ENCODE measurements around the gene GPR156.

- TF ChIP-seq CTCF (conservative IDR thresholded peaks at IDR 0.05 in 1 of 2, IDR thresholded peaks at IDR 0.05 in 1 of 2; ENCODE audit: extremely low read depth in 1 of 2, insufficient read depth in 1 of 2, low read depth in 1 of 2, low read length in 2 of 2) (peak in 1 of 2 donors; percentile 29), EZH2 (IDR thresholded peaks at IDR 0.05; ENCODE audit: borderline replicate concordance, low read length) (no peak)
These were observed 103.4 kb downstream of the GPR156 start for GRCh38 chr3:120181632-120182031.

All from mammary epithelial cell (primary cell).